GM12875 (cell line): ENCODE data around the gene SATB2.

ENCODE experiments used
- H3K4me3 ChIP-seq: one replicate; pipeline ENCODE4 v1.5.1; 2011; ENCODE audit warnings: low read depth, low read length, control low read depth
- CTCF ChIP-seq: IDR thresholded peaks from 2 replicates; pipeline ENCODE4 v1.5.1; 2011; ENCODE audit warnings: low read depth, mild to moderate bottlenecking, control low read depth, inconsistent platforms, low read length, moderate library complexity, borderline replicate concordance; ENCODE audit not compliant: insufficient read depth

SATB2 gene

GRCh38 chr2:199404841-199405240, 52.9 kb downstream of the SATB2 start:
- TF ChIP-seq CTCF, result no peak
- no peak overlapping the region for H3K4me3 ChIP-seq

- TF ChIP-seq CTCF, result no peak
- no peak overlapping the region for H3K4me3 ChIP-seq
Measured at GRCh38 chr2:199395311-199395710, 62.4 kb downstream of the SATB2 start.

- TF ChIP-seq CTCF, result no peak
- H3K4me3 ChIP-seq, result no peak overlapping the region
Measured at GRCh38 chr2:199392363-199392762, 65.4 kb downstream of the SATB2 start.

- TF ChIP-seq CTCF, result no peak
- no peak overlapping the region for H3K4me3 ChIP-seq
Measured at GRCh38 chr2:199388728-199389268, 68.9 kb downstream of the SATB2 start.

GRCh38 chr2:199384043-199384442, 73.7 kb downstream of the SATB2 start:
- TF ChIP-seq CTCF, result no peak
- H3K4me3 ChIP-seq, result no peak overlapping the region

GRCh38 chr2:199383021-199383420, 74.7 kb downstream of the SATB2 start:
- no peak overlapping the region for H3K4me3 ChIP-seq
- no peak for TF ChIP-seq CTCF

- no peak for TF ChIP-seq CTCF
Measured at GRCh38 chr2:199382091-199382490, 75.6 kb downstream of the SATB2 start.

More at GRCh38 chr2:199382091-199382490, 75.6 kb downstream of the SATB2 start:
- no peak overlapping the region for H3K4me3 ChIP-seq
